ENCODE data around the gene REXO5. TPM values are rescaled to one million over a fixed set of nuclear protein-coding genes. Genes with fewer than 3 reads are reported as not detected.

Gene REXO5
- total and polyA plus RNA-seq, 2 donors (not counting 1 experiment from before 2014, with no cell fraction given), result 0.42 to 1.3 TPM

GRCh38 chr16:20774703-20775362 lies 31.5 kb upstream of the REXO5 start:
- no peak overlapping the region for H3K4me3 Mint-ChIP-seq
- no peak overlapping the region for H3K9ac ChIP-seq (ENCODE audit: low read length)
- H3K4me3 ChIP-seq (ENCODE audit: control extremely low read depth in 1 of 5, extremely low read depth in 1 of 5, insufficient read depth in 1 of 5, low read depth in 2 of 5, low read length in 4 of 5), result no peak overlapping the region
- no peaks in the 10 kb centered on the region for H3K9me3 ChIP-seq (ENCODE audit: control extremely low read depth in 1 of 3, control insufficient read depth in 2 of 3, insufficient read depth in 1 of 3, low read length in 2 of 3)
- ChIA-PET CTCF (interaction anchor here (0.7 to 1.6 kb wide), 2 partner anchors 20 to 98 kb away, joined by 3 to 4 read pairs; no protein-coding TSS in a partner anchor), POLR2A (no interaction called here)
- H3K4me1 Mint-ChIP-seq, result no peaks in the 10 kb centered on the region
- no peak overlapping the region for H3K27ac Mint-ChIP-seq
- no peaks in the 10 kb centered on the region for H3K27me3 Mint-ChIP-seq
- H3K27me3 ChIP-seq (replicated peaks in 1 of 4; ENCODE audit: control extremely low read depth in 1 of 4, control insufficient read depth in 3 of 4, insufficient read depth in 4 of 4, low read length in 3 of 4), result no peaks in the 10 kb centered on the region
- no peaks in the 10 kb centered on the region for H3K36me3 ChIP-seq (replicated peaks in 1 of 2; ENCODE audit: control extremely low read depth in 1 of 2, control insufficient read depth in 1 of 2, extremely low read depth in 1 of 2, insufficient read depth in 2 of 2, low read length in 1 of 2)
- H3K4me2 ChIP-seq (replicated peaks; ENCODE audit: low read depth, low read length, poor library complexity, severe bottlenecking), result no peak overlapping the region
- no peaks in the 10 kb centered on the region for H3K9me3 Mint-ChIP-seq (ENCODE audit: insufficient read depth)
- intact Hi-C loops (cut with micrococcal nuclease), result no loop called here
- TF ChIP-seq CTCF (IDR thresholded peaks at IDR 0.05), result peak; percentile 65
- no peak for TF ChIP-seq EZH2 (IDR thresholded peaks at IDR 0.05; ENCODE audit: borderline replicate concordance, insufficient read depth, low read depth, low read length, poor library complexity, severe bottlenecking)
- no peaks in the 10 kb centered on the region for H3K4me1 ChIP-seq (ENCODE audit: control insufficient read depth in 2 of 2, insufficient read depth in 2 of 2, low read length in 2 of 2)
- H4K20me1 ChIP-seq (ENCODE audit: control insufficient read depth, insufficient read depth, low read length, poor library complexity, severe bottlenecking), result no peaks in the 10 kb centered on the region
- WGBS (ENCODE audit: insufficient coverage), result 79% methylated on average over 5 of the region's 7 CpGs
- ATAC-seq (ENCODE audit: low read depth) (peak; percentile 65), DNase-seq (peak; percentile 56)
- no peak overlapping the region for H3K27ac ChIP-seq (ENCODE audit: low read length in 2 of 2)
- no peak overlapping the region for H2AFZ ChIP-seq (ENCODE audit: insufficient read depth, low read depth, low read length, poor library complexity, severe bottlenecking)
- H3K79me2 ChIP-seq (ENCODE audit: control insufficient read depth, insufficient read depth, low read length), result no peaks in the 10 kb centered on the region

- DNase-seq (no peak), ATAC-seq (ENCODE audit: low read depth) (no peak)
- H3K4me3 Mint-ChIP-seq, result no peak overlapping the region
- Histone ChIP-seq H3K27ac (ENCODE audit: low read length in 2 of 2) (no peak overlapping the region), H3K27me3 (replicated peaks in 1 of 4; ENCODE audit: control extremely low read depth in 1 of 4, control insufficient read depth in 3 of 4, insufficient read depth in 4 of 4, low read length in 3 of 4) (no peaks in the 10 kb centered on the region), H3K4me3 (ENCODE audit: control extremely low read depth in 1 of 5, extremely low read depth in 1 of 5, insufficient read depth in 1 of 5, low read depth in 2 of 5, low read length in 4 of 5) (no peak overlapping the region), H3K36me3 (replicated peaks in 1 of 2; ENCODE audit: control extremely low read depth in 1 of 2, control insufficient read depth in 1 of 2, extremely low read depth in 1 of 2, insufficient read depth in 2 of 2, low read length in 1 of 2) (peaks cover 0 to 2% of the 10 kb centered on the region in 2 experiments), H3K79me2 (ENCODE audit: control insufficient read depth, insufficient read depth, low read length) (no peaks in the 10 kb centered on the region), H3K4me2 (replicated peaks; ENCODE audit: low read depth, low read length, poor library complexity, severe bottlenecking) (no peak overlapping the region), H3K9ac (ENCODE audit: low read length) (no peak overlapping the region), H3K4me1 (ENCODE audit: control insufficient read depth in 2 of 2, insufficient read depth in 2 of 2, low read length in 2 of 2) (no peaks in the 10 kb centered on the region), H4K20me1 (ENCODE audit: control insufficient read depth, insufficient read depth, low read length, poor library complexity, severe bottlenecking) (no peaks in the 10 kb centered on the region), H3K9me3 (ENCODE audit: control extremely low read depth in 1 of 3, control insufficient read depth in 2 of 3, insufficient read depth in 1 of 3, low read length in 2 of 3) (peaks cover 0 to 5% (median 3%) of the 10 kb centered on the region in 3 donors), H2AFZ (ENCODE audit: insufficient read depth, low read depth, low read length, poor library complexity, severe bottlenecking) (no peak overlapping the region)
- TF ChIP-seq CTCF (IDR thresholded peaks at IDR 0.05) (no peak), EZH2 (IDR thresholded peaks at IDR 0.05; ENCODE audit: borderline replicate concordance, insufficient read depth, low read depth, low read length, poor library complexity, severe bottlenecking) (no peak)
- ChIA-PET CTCF (no interaction called here), POLR2A (interaction anchor here (0.6 kb wide), 1 partner anchor 176 kb away, joined by 12 read pairs; no protein-coding TSS in a partner anchor)
- no peaks in the 10 kb centered on the region for H3K9me3 Mint-ChIP-seq (ENCODE audit: insufficient read depth)
- no peak overlapping the region for H3K27ac Mint-ChIP-seq
- H3K4me1 Mint-ChIP-seq, result no peaks in the 10 kb centered on the region
- WGBS (ENCODE audit: insufficient coverage), result no CpG with 5 or more reads among the region's 1 CpG
- intact Hi-C loops (cut with micrococcal nuclease), result no loop called here
- no peaks in the 10 kb centered on the region for H3K27me3 Mint-ChIP-seq
These were observed 24.6 kb upstream of the REXO5 start for GRCh38 chr16:20781697-20782096.

All from B cell (primary cell).